NCI-H1930 (cell line): Measurements from ENCODE around the gene RBM10.

Experiments
- DNase-seq, 2 experiments: peaks; one replicate each; lab custom pipeline; 2025; lab: John Stamatoyannopoulos, UW

Gene RBM10

GRCh38 chrX:47235691-47236103 is 90.7 kb downstream of the RBM10 start:
- no peak for DNase-seq
